Activated T-helper 2 cell treated with anti-CD3 and anti-CD28 coated beads, Interferon-gamma antibody, Interleukin-2, Interleukin-4, amounts not matched to agents 10 μg/mL and 5 μg/mL and 100 μg/mL, durations not matched to agents 14 hours and 24 hours and 36 hours (primary cell): Measurements from ENCODE around the gene CDC45. TPM values are rescaled to one million over a fixed set of nuclear protein-coding genes. Genes with fewer than 3 reads are reported as not detected.

ENCODE experiments used
- DNase-seq: peaks from one replicate; pipeline ENCODE4 v3.0.0; 2021; ENCODE audit warnings: low spot score
- H3K27ac Mint-ChIP-seq: one replicate; pipeline ENCODE4 v1.8.0; 2021; ENCODE audit warnings: mixed read lengths
- H3K27me3 Mint-ChIP-seq: one replicate; pipeline ENCODE4 v1.8.0; 2021; ENCODE audit warnings: low read depth, mixed read lengths
- H3K36me3 Mint-ChIP-seq: one replicate; pipeline ENCODE4 v1.8.0; 2021; ENCODE audit warnings: low read depth, mixed read lengths
- H3K4me1 Mint-ChIP-seq: one replicate; pipeline ENCODE4 v1.8.0; 2021; ENCODE audit warnings: low read depth, mixed read lengths
- H3K4me3 Mint-ChIP-seq: one replicate; pipeline ENCODE4 v1.8.0; 2021; ENCODE audit warnings: low read depth, mild to moderate bottlenecking, moderate library complexity, mixed read lengths
- H3K9me3 Mint-ChIP-seq: one replicate; pipeline ENCODE4 v1.8.0; 2021; ENCODE audit warnings: mixed read lengths
- intact Hi-C: fragments of 100-400 bp; cut with micrococcal nuclease; formaldehyde crosslinking; loops from one replicate; pipeline ENCODE4 v1.15.1; 2023
- total RNA-seq: library from RNA; stranded (reverse); gene quantifications from 2 replicates; pipeline ENCODE4 v1.2.3, GENCODE V29; 2022

CDC45 gene
- total RNA-seq, 1 donor from 2014 or later, result 108 TPM

- Mint-ChIP-seq H3K4me3 (peak overlapping the region; percentile 99), H3K36me3 (peaks cover 36% of the 10 kb centered on the region), H3K4me1 (peaks cover 37% of the 10 kb centered on the region), H3K27me3 (no peaks in the 10 kb centered on the region), H3K27ac (peak overlapping the region; percentile 34), H3K9me3 (no peaks in the 10 kb centered on the region)
- DNase-seq, result no peak
- intact Hi-C loops, result no loop called here
Measured at GRCh38 chr22:19480789-19481188, 1.1 kb downstream of the CDC45 start.

DNA sequence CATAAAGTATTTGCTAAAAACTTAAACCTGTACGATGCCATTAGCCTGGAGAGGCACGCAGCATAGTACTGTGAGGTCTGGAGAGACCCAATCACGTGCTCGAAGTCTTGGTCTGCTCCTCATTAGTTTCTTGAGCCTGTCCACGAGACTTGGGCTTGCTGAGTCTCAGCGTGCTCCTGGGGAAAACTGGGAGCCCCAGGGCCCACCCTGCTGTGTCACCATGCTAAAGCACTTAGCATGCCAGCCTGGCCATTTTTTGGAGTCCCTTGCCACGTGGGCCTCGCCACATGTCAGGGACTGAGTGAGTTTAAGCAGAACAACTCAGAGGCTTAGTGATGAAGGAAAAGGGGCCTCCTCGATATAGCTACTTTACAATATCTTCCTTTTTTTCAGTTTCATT lies 2.6 kb downstream of the CDC45 start:
- Mint-ChIP-seq H3K36me3 (peaks cover 38% of the 10 kb centered on the region), H3K4me1 (peaks cover 29% of the 10 kb centered on the region), H3K9me3 (no peaks in the 10 kb centered on the region), H3K27ac (no peak overlapping the region), H3K27me3 (no peaks in the 10 kb centered on the region), H3K4me3 (peak overlapping the region; percentile 10)
- intact Hi-C loops, result no loop called here
- DNase-seq, result no peak

DNA sequence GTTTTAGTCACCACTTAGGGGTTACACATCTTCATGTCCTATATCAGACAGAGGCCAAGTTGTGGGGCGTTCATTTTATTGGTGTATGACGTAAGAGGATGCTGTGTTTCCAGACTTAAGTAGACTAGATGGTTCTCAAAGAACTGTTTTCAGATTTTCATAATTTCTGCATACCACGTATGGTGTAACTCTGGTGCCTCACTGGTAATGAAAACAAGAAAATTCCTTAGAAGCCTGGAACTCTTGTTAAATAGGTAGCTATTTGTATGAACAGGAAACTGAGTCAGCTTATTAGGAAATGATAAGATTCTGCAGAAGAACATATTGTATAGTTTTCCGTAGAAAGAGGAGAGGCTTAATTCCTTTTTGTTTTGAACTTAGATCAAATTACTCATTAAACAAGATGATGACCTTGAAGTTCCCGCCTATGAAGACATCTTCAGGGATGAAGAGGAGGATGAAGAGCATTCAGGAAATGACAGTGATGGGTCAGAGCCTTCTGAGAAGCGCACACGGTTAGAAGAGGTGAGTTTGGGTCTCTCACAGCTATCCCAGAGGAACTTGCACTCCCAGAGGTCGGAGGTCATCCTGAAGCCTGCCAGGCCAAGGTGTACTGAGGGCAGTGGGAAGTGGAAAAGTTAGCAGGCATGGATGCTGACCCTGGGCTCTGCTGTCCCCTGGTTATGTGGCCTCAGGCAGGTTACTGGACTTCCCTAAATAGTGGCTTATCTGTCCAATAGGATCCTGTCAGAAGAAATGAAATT lies 3.9 kb downstream of the CDC45 start:
- no peak for DNase-seq
- H3K9me3 Mint-ChIP-seq, result no peaks in the 10 kb centered on the region
- peak overlapping the region; percentile 53 for H3K4me3 Mint-ChIP-seq
- peaks cover 48% of the 10 kb centered on the region for H3K36me3 Mint-ChIP-seq
- intact Hi-C loops, result no loop called here
- peak overlapping the region; percentile 86 for H3K27ac Mint-ChIP-seq
- H3K27me3 Mint-ChIP-seq, result no peaks in the 10 kb centered on the region
- peaks cover 26% of the 10 kb centered on the region for H3K4me1 Mint-ChIP-seq

DNA sequence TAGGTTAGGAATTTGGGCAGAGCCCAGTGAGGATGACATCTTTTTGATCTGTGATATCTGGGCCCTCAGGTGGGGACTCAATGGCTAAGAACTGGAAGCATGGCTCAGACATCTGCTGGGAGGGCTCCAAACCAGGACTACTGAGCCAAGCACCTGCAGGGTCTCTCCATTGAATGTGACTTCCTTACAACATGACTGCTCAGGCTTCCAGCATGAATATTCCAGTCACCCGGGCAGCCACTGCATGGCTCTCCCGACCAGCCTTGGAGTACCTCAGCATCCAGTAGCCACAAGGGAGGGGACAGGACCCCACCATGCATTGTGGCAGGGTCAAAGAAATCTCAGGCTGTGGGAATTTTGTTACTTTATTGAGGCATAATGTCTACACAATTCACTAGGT lies 8.6 kb downstream of the CDC45 start:
- Mint-ChIP-seq H3K4me3 (no peak overlapping the region), H3K27ac (no peak overlapping the region), H3K9me3 (no peaks in the 10 kb centered on the region), H3K4me1 (peaks cover 37% of the 10 kb centered on the region), H3K36me3 (peaks cover 70% of the 10 kb centered on the region), H3K27me3 (no peaks in the 10 kb centered on the region)
- intact Hi-C loops, result no loop called here
- no peak for DNase-seq

GRCh38 chr22:19488884-19489843 lies 9.4 kb downstream of the CDC45 start:
- Mint-ChIP-seq H3K27ac (no peak overlapping the region), H3K36me3 (peaks cover 71% of the 10 kb centered on the region), H3K27me3 (no peaks in the 10 kb centered on the region), H3K9me3 (no peaks in the 10 kb centered on the region), H3K4me1 (peaks cover 34% of the 10 kb centered on the region), H3K4me3 (no peak overlapping the region)
- intact Hi-C loops, result no loop called here
- no peak for DNase-seq

DNA sequence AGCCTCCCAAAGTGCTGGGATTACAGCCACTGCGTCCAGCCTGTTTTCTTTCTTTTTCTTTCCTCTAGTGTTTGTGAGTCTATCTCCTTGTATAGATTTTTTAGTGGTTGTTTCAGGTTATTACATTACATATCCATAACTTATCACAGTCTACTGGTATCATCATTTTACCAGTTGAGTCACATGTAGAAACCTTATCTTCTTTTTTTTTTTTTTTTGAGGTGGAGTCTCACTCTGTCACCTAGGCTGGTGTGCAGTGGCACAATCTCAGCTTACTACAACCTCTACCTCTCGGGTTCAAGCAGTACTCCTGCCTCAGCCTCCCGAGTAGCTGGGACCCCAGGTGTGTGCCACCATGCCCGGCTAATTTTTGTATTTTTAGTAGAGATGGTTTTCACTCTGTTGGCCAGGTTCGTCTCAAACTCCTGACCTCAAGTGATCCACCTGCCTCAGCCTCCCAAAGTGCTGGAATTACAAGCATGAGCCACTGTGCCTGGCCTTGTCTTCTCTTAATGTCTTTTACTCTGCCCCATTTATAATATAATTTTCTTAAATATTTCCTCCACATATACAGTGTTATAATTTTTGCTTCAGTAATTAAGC lies 11.0 kb downstream of the CDC45 start:
- DNase-seq, result no peak
- Mint-ChIP-seq H3K9me3 (no peaks in the 10 kb centered on the region), H3K4me1 (peaks cover 29% of the 10 kb centered on the region), H3K27ac (no peak overlapping the region), H3K27me3 (no peaks in the 10 kb centered on the region), H3K4me3 (no peak overlapping the region), H3K36me3 (peaks cover 66% of the 10 kb centered on the region)
- intact Hi-C loops, result no loop called here

GRCh38 chr22:19492504-19493174 lies 12.9 kb downstream of the CDC45 start:
- intact Hi-C loops, result no loop called here
- Mint-ChIP-seq H3K9me3 (no peaks in the 10 kb centered on the region), H3K4me1 (peaks cover 29% of the 10 kb centered on the region), H3K27ac (peak overlapping the region; percentile 64), H3K36me3 (peaks cover 78% of the 10 kb centered on the region), H3K27me3 (no peaks in the 10 kb centered on the region), H3K4me3 (peak overlapping the region; percentile 4)
- DNase-seq, result no peak

GRCh38 chr22:19494001-19494560 lies 14.4 kb downstream of the CDC45 start:
- Mint-ChIP-seq H3K4me1 (peaks cover 25% of the 10 kb centered on the region), H3K9me3 (no peaks in the 10 kb centered on the region), H3K27me3 (no peaks in the 10 kb centered on the region), H3K36me3 (peaks cover 73% of the 10 kb centered on the region), H3K4me3 (no peak overlapping the region), H3K27ac (no peak overlapping the region)
- intact Hi-C loops, result no loop called here
- DNase-seq, result no peak

DNA sequence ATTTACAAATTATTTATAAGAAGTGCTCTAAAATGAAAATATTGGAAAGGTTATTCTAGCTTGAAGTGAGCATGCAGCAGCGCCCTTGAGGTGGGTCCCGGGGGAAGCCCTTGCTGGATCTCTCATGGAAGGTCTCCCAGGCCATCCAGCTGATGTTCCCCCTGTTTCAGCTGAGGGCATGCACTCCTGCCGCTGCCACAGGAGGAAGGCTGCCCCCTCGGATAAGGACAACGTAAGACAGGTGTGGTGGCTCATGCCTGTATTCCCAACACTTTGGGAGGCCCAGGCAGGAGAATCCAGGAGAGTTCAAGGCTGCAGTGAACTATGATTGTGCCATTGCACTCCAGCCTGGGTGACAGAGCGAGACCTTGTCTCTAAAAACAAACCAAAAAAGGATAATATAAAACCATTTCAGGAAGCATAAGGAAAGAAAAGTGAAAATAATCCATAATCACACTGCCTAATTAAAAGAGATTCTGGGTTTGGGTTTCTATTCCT lies 15.0 kb downstream of the CDC45 start:
- Mint-ChIP-seq H3K27me3 (no peaks in the 10 kb centered on the region), H3K36me3 (peaks cover 72% of the 10 kb centered on the region)
- intact Hi-C loops, result loop anchor here (5.0 kb wide), 1 partner anchor 138 kb away; no protein-coding TSS in a partner anchor

GRCh38 chr22:19495562-19496323 lies 16.0 kb downstream of the CDC45 start:
- DNase-seq, result no peak
- Mint-ChIP-seq H3K9me3 (no peaks in the 10 kb centered on the region), H3K4me3 (no peak overlapping the region), H3K4me1 (peaks cover 13% of the 10 kb centered on the region), H3K27me3 (no peaks in the 10 kb centered on the region), H3K36me3 (peaks cover 68% of the 10 kb centered on the region), H3K27ac (no peak overlapping the region)
- intact Hi-C loops, result loop anchor here (5.0 kb wide), 1 partner anchor 137 kb away; no protein-coding TSS in a partner anchor

More for the DNA sequence above, 15.0 kb downstream of the CDC45 start:
- DNase-seq, result no peak
- Mint-ChIP-seq H3K9me3 (no peaks in the 10 kb centered on the region), H3K4me3 (no peak overlapping the region), H3K27ac (no peak overlapping the region), H3K4me1 (peaks cover 19% of the 10 kb centered on the region)

DNA sequence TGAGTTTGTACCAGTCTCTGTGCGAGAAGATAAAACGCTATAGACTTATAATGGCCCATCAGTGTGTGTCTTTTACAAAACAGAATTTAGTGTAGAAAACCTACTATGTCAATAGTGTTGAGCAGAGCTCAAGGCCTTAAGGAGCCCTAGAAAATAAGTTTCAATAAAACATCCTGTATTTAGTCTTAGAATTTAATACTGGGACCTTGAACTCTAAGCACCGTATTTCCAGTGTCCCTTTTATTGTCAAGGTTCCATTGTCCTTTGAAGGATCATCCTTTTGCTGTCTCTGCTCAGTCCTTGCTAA lies 16.6 kb downstream of the CDC45 start:
- Mint-ChIP-seq H3K27me3 (no peaks in the 10 kb centered on the region), H3K36me3 (peaks cover 70% of the 10 kb centered on the region), H3K9me3 (no peaks in the 10 kb centered on the region), H3K4me1 (peaks cover 13% of the 10 kb centered on the region), H3K27ac (no peak overlapping the region), H3K4me3 (no peak overlapping the region)
- intact Hi-C loops, result loop anchor here (5.0 kb wide), 1 partner anchor 136 kb away; no protein-coding TSS in a partner anchor
- DNase-seq, result no peak
